ENCODE results near the gene HIRA. TPM values are rescaled to one million over a fixed set of nuclear protein-coding genes. Genes with fewer than 3 reads are reported as not detected.
"Not testable (repeated sequence)": the region's sequence is repeated elsewhere in the genome, so short reads cannot be mapped to it uniquely, and the experiment has no call there.

Gene HIRA
- total RNA-seq, 2 donors from 2014 or later: 23.8 to 25.7 TPM

- peaks cover 14% of the 10 kb centered on the region for H3K36me3 ChIP-seq
- no peak overlapping the region for H3K4me3 ChIP-seq
- DNase-seq (ENCODE audit: low spot score) (no peak), ATAC-seq (ENCODE audit: insufficient number of reproducible peaks, low FRiP score, low read depth) (no peak)
- H3K9me3 ChIP-seq: no peaks in the 10 kb centered on the region
- no peak overlapping the region for H3K27ac ChIP-seq
- TF ChIP-seq CTCF (IDR thresholded peaks at IDR 0.05): no peak
- no peaks in the 10 kb centered on the region for H3K27me3 ChIP-seq (replicated peaks; ENCODE audit: insufficient read depth)
- peaks cover 3 to 5% of the 10 kb centered on the region in 2 donors for H3K4me1 ChIP-seq (ENCODE audit: control insufficient read depth in 1 of 2, low read depth in 2 of 2)
These were observed 9.1 kb upstream of the HIRA start for GRCh38 chr22:19440411-19441195.

- Histone ChIP-seq H3K4me1 (ENCODE audit: control insufficient read depth in 1 of 2, low read depth in 2 of 2) (peaks cover 0 to 3% of the 10 kb centered on the region in 2 donors), H3K27me3 (replicated peaks; ENCODE audit: insufficient read depth) (no peaks in the 10 kb centered on the region), H3K36me3 (peaks cover 13% of the 10 kb centered on the region), H3K9me3 (no peaks in the 10 kb centered on the region), H3K27ac (no peak overlapping the region), H3K4me3 (no peak overlapping the region)
- DNase-seq (ENCODE audit: low spot score) (no peak), ATAC-seq (ENCODE audit: insufficient number of reproducible peaks, low FRiP score, low read depth) (no peak)
- no peak for TF ChIP-seq CTCF (IDR thresholded peaks at IDR 0.05)
These were observed 6.8 kb upstream of the HIRA start for GRCh38 chr22:19438298-19438697.

GRCh38 chr22:19436444-19437161 is 5.1 kb upstream of the HIRA start:
- not testable (repeated sequence) for H3K27me3 ChIP-seq (replicated peaks; ENCODE audit: insufficient read depth); H3K4me1 ChIP-seq (ENCODE audit: control insufficient read depth in 1 of 2, low read depth in 2 of 2); H3K4me3 ChIP-seq; H3K27ac ChIP-seq; H3K9me3 ChIP-seq; ATAC-seq (ENCODE audit: insufficient number of reproducible peaks, low FRiP score, low read depth); DNase-seq (ENCODE audit: low spot score)
- peaks cover 13% of the 10 kb centered on the region for H3K36me3 ChIP-seq

GRCh38 chr22:19434829-19435580 is 3.5 kb upstream of the HIRA start:
- peaks cover 13% of the 10 kb centered on the region for H3K36me3 ChIP-seq
- ATAC-seq (ENCODE audit: insufficient number of reproducible peaks, low FRiP score, low read depth): no peak
- no peaks in the 10 kb centered on the region for H3K27me3 ChIP-seq (replicated peaks; ENCODE audit: insufficient read depth)
- H3K9me3 ChIP-seq: no peaks in the 10 kb centered on the region
- H3K4me3 ChIP-seq: no peak overlapping the region
- H3K27ac ChIP-seq: no peak overlapping the region
- peaks cover 8 to 19% of the 10 kb centered on the region in 2 donors for H3K4me1 ChIP-seq (ENCODE audit: control insufficient read depth in 1 of 2, low read depth in 2 of 2)
- TF ChIP-seq CTCF (IDR thresholded peaks at IDR 0.05): no peak
- no peak for DNase-seq (ENCODE audit: low spot score)

GRCh38 chr22:19434401-19434800 is 2.9 kb upstream of the HIRA start:
- no peak for DNase-seq (ENCODE audit: low spot score)
- Histone ChIP-seq H3K27ac (no peak overlapping the region), H3K4me3 (no peak overlapping the region), H3K36me3 (peaks cover 13% of the 10 kb centered on the region), H3K9me3 (no peaks in the 10 kb centered on the region), H3K4me1 (ENCODE audit: control insufficient read depth in 1 of 2, low read depth in 2 of 2) (peaks cover 12 to 23% of the 10 kb centered on the region in 2 donors), H3K27me3 (replicated peaks; ENCODE audit: insufficient read depth) (no peaks in the 10 kb centered on the region)
- TF ChIP-seq CTCF (IDR thresholded peaks at IDR 0.05): no peak
- ATAC-seq (ENCODE audit: insufficient number of reproducible peaks, low FRiP score, low read depth): no peak
